Vagina (tissue), 2 donors: ENCODE data around the gene ECEL1.

ENCODE experiments used
- CTCF ChIP-seq, 3 experiments: fragments of 450-650 bp in 2 of 3; fragments of 200-600 bp in 1 of 3; sonication (generic) in 1 of 3; IDR thresholded peaks; one replicate each; pipeline ENCODE4 v1.5.1; 2017 to 2019; ENCODE audit warnings: antibody characterized with exemption in 3 of 3, mild to moderate bottlenecking in 2 of 3, moderate library complexity in 2 of 3
- POLR2AphosphoS5 ChIP-seq, 2 donors: sonication (generic); formaldehyde crosslinking; IDR thresholded peaks; one replicate each; pipeline ENCODE4 v1.9.0; 2017; ENCODE audit warnings: antibody characterized with exemption in 2 of 2, mild to moderate bottlenecking in 2 of 2, low read depth in 1 of 2; ENCODE audit not compliant: insufficient read depth in 1 of 2

DNA sequence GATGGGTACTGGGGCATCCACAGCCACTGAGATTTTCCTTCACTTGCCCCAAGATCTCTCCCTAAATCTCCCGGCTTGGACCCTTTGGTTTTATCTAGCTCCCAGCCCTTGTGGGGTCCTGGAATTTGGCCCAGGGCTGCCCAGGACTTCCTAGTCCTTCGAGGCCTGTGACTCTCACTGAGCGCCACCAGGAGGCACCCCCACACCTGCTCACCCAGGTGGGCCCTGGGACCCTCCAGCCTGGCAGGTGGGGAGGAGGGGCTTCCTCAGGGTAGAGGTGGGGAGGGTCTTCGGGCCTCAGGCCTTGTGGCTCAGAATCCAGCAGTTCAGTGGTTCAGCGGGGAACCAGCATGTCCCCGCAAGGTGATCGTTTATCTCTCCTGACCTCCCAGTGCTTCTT is 20.6 kb upstream of the ECEL1 start:
- TF ChIP-seq CTCF (IDR thresholded peaks at IDR 0.05) (no peak), POLR2AphosphoS5 (IDR thresholded peaks at IDR 0.05; ENCODE audit: insufficient read depth in 1 of 2, low read depth in 1 of 2) (no peak)
